ENCODE data around the gene GOLGA6L2. TPM values are rescaled to one million over a fixed set of nuclear protein-coding genes. Genes with fewer than 3 reads are reported as not detected.

Gene GOLGA6L2
- total and polyA plus RNA-seq, 2 of the 8 experiments (the other 6 are each of a cell fraction or from before 2014, with no cell fraction given): not detected

- no peak for TF ChIP-seq FOSL1 (IDR thresholded peaks at IDR 0.05; ENCODE audit: insufficient read depth, low read depth, low read length)
Observed at GRCh38 chr15:23395832-23396231, 51.2 kb downstream of the GOLGA6L2 start (continued).

All from H1 (cell line).